HL-60 (cell line): ENCODE measurements around the gene SLC35D3.

Source experiments
- CTCF ChIP-seq: IDR thresholded peaks from one replicate; pipeline ENCODE4 v1.5.1; 2011; ENCODE audit warnings: low read length, control low read depth, inconsistent platforms; ENCODE audit not compliant: insufficient read depth
- GABPA ChIP-seq: IDR thresholded peaks from 2 replicates; pipeline ENCODE4 v1.6.1; 2012; ENCODE audit warnings: low read depth
- POLR2AphosphoS5 ChIP-seq: IDR thresholded peaks from 2 replicates; pipeline ENCODE4 v1.6.1; 2012; ENCODE audit warnings: low read depth
- TF ChIP-seq, protein P1 (sequence below): IDR thresholded peaks from 2 replicates; pipeline ENCODE4 v1.6.1; 2012; ENCODE audit warnings: low read depth; ENCODE audit not compliant: insufficient replicate concordance

GRCh38 chr6:136969930-136970329 is 47.8 kb downstream of the SLC35D3 start:
- no peak for TF ChIP-seq CTCF
- no peak for TF ChIP-seq POLR2AphosphoS5
- TF ChIP-seq, protein P1, sequence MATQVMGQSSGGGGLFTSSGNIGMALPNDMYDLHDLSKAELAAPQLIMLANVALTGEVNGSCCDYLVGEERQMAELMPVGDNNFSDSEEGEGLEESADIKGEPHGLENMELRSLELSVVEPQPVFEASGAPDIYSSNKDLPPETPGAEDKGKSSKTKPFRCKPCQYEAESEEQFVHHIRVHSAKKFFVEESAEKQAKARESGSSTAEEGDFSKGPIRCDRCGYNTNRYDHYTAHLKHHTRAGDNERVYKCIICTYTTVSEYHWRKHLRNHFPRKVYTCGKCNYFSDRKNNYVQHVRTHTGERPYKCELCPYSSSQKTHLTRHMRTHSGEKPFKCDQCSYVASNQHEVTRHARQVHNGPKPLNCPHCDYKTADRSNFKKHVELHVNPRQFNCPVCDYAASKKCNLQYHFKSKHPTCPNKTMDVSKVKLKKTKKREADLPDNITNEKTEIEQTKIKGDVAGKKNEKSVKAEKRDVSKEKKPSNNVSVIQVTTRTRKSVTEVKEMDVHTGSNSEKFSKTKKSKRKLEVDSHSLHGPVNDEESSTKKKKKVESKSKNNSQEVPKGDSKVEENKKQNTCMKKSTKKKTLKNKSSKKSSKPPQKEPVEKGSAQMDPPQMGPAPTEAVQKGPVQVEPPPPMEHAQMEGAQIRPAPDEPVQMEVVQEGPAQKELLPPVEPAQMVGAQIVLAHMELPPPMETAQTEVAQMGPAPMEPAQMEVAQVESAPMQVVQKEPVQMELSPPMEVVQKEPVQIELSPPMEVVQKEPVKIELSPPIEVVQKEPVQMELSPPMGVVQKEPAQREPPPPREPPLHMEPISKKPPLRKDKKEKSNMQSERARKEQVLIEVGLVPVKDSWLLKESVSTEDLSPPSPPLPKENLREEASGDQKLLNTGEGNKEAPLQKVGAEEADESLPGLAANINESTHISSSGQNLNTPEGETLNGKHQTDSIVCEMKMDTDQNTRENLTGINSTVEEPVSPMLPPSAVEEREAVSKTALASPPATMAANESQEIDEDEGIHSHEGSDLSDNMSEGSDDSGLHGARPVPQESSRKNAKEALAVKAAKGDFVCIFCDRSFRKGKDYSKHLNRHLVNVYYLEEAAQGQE, result no peak
- no peak for TF ChIP-seq GABPA
